Fibroblast of lung (primary cell): ENCODE measurements around the gene MRPS25.

Experiments used
- CTCF ChIP-seq, 2 donors: IDR thresholded peaks in 1 of 2; conservative IDR thresholded peaks in 1 of 2; 1 replicate in 1 of 2; 2 replicates in 1 of 2; pipeline ENCODE4 v1.5.1; 2011 to 2012; ENCODE audit warnings: low read length in 2 of 2, control low read depth in 1 of 2, inconsistent platforms in 1 of 2, low read depth in 1 of 2, mild to moderate bottlenecking in 1 of 2
- EZH2 ChIP-seq: IDR thresholded peaks from 2 replicates; pipeline ENCODE4 v1.5.1; 2012; ENCODE audit warnings: low read length, control low read depth, mild to moderate bottlenecking; ENCODE audit errors: missing control alignments

DNA sequence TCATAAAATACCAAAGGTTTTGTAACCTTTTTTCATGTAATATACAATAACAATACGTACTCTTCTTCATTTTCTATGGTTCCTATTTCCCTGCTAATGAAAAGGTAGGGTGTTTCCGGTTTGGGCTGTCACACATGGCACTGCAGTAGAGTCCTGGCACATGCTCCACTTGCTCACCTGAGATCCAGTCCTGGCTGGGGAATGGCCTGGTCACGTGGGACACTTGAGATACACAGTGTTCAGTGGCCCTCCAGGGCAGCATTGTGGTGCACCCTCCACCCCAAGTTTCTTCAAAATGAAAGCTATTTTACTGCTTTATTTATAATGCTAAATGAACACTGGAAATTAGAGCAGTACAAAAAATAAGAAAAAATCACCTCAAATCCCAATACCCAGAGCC lies 23.2 kb downstream of the MRPS25 start:
- TF ChIP-seq CTCF (conservative IDR thresholded peaks at IDR 0.05 in 1 of 2, IDR thresholded peaks at IDR 0.05 in 1 of 2; ENCODE audit: low read depth in 1 of 2, low read length in 2 of 2) = no peak
- TF ChIP-seq EZH2 = no peak
